OCI-LY3 (cell line): ENCODE results near the gene ZNF416.

Experiments used
- CTCF ChIP-seq: fragments of 200-600, 300-600 bp; sonication (generic); IDR thresholded peaks from 2 replicates; pipeline ENCODE4 v1.5.1; 2014; ENCODE audit warnings: antibody characterized with exemption, low read length, low read depth
- EZH2phosphoT487 ChIP-seq: fragments of 200-600 bp; shearing (Covaris generic); IDR thresholded peaks from 2 replicates; pipeline ENCODE4 v1.6.1; 2018; ENCODE audit warnings: antibody characterized with exemption, mixed run types, low read depth

DNA sequence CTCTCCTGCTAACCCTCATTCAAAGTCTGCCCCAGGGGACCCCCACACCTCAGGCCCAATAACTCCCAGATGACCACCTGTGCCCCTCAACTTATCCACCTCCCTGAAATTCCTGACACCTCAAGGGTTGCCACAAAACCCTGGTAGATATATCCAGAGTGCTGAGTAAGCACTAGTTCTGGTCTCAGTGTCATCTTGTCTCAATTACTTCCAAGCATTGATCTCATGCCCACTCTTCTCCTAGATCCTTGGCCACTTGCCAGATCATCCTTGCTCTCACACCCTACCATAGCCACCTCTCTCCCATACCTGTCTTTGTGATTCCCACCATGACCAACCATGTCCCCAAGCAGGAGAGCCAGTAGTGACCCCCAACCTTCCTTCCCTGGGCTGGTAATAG, 2.0 kb downstream of the ZNF416 start:
- TF ChIP-seq CTCF (no peak), EZH2phosphoT487 (no peak)
